Measurements from ENCODE around the gene SDHD.

The SDHD gene

DNA sequence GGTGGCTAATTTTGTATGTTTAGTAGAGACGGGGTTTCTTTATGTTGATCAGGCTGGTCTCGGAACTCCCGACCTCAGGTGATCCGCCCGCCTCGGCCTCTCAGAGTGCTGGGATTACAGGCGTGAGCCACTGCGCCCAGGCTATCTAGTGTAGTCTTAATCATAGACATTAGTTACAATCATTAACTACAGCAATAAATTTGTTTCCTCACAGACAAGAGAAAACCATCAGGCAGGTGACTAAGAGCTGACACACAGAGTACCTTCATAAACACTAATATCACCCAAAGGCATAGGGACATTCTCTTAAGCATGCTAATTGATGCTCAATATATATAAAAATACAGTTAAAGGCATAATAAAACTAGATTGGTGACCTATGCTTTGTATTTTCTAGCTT lies 19.4 kb downstream of the SDHD start:
- no peak for DNase-seq

DNA sequence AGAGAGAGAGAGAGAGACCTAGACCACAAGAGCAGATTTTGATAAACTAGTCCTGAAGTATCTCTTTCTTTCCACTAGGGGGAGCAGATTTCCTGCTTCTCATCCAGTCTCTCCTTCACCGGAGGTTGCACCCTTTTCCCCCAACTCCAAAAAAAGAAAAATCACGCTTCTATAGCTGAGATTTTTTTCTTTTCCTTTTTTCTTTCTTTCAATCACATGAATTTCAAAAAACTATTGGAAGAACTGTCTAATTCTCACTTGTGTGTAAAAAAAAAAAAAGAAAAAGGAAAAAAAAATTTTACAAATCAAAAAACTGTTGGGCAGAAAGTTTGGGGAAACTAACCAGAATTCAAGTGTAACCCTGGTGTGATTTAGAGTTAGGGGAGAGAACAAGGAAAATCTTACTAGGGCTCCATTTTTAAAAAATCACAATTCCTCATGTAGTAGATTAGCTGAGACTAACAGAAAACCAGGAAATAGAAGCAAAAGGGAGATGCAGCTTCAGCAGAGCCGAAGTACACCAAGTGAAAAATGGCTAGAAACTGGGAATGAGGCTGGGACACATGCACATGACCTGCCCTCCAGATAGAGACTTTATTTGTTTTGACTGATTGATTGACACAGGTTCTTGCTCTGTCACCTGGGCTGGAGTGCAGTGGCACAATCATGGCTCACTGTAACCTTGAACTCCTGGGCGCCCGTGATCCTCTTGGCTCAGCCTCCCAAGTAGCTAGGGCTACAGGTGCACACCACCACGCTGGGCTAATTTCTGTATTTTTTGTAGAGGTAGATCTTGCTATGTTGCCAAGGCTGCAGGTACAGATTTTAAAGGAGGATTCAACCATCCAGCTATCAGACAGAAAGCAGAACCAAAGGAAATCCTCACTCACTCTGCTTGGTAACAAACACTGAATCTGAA lies 27.1 kb downstream of the SDHD start:
- no peak for DNase-seq

DNA sequence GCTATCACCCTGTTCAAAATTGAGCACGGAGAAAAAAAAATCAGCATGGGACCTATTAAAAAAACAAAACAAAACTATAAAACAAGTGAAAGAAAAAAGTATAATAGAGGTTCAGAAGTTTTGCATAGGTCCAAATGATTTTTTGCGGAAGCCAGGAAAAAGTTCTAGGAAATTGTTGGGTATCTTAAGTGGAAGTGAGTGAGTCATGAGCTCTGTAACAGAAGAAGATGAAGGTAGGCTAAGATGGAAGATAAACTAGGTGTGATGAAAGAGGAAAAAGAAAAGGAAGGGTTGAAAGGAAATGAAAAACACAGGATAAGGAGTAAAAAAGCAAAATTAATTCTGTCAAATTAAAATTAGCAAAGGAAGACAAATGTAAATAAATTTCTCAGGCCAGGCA lies 27.8 kb downstream of the SDHD start:
- DNase-seq = no peak

DNA sequence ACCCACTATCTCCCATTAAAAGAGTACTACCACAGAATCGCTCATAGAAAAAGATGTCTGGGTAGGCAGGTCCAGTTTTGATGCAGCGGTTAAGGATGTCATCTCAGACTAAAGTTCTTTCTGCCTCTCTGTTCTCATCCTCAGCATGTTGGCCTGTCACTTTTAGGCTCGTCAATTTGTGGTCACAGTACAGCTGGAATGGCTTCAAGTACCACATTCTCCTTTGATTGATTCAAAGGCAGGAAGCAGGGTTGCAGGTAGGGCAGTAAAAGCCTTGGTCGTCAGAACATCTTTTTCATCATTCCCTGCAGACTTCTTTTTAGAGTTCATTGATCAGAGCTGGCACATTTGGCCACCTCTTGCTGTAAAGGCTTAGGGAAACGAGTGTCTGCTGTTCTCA lies 28.7 kb downstream of the SDHD start:
- DNase-seq = no peak

DNA sequence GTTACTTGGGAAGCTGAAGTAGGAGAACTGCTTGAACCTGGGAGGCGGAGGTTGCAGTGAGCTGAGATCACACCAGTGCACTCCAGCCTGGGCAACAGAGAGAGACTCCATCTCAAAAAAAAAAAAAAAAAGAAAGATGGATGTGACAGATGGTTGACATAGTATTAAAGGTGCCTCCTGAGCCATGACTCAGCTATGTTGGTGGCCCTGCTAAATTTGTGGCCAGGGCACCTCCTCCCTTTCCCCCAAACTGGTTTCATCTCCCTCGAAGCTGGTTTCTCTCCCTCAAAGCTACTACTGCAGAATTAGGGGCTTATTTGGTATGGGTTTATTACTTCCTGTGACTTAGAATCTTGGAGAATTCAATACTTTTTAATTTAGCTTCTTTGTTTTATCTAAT lies 31.5 kb downstream of the SDHD start:
- no peak for DNase-seq

DNA sequence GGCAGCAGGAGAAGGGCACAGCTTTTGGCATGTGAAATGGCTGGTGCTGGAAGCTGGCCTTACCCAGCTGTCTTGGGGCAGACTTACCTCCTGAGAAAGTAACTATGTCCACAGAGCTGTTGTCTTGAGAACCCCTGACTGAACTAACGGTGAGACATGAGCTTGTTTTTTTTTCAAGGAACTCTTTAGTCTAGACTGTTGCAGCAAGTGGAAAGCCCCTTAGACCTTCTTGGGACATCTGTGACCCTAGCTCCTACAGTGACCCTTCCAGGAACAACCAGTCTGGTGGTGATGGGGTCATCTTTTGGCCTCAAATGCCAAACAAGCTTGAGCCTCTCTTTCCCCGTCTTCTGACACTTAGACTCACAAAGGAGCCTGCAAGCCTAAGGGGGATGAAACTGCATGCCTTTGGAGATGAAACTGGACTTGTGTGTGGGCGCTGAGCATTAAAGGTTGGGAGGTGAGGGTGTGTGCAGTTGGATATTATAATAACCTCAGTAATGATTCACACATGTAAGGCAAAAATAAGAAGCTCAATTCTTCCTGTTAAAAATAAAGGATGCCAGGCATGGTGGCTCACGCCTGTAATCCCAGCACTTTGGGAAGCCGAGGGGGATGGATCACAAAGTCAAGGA lies 35.4 kb downstream of the SDHD start:
- DNase-seq = no peak

DNA sequence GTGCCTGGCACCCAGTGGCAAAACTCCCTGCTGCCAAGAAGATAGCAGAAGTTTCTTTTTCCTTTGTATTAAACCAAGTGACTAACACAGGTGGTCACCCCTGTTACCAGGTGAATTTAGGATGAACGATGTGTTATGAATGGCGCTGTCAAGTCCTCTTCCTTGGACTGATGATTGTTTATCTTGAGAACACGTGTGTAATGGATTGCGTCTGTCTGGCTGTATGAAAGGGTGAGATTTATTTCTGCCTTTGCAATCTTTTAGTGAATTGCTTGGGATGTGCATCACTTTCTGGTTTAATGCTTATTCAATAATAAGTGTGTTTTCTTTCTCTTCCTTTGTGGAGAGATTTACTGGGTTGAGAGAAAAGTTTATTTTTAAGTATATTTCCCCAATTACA lies 36.5 kb downstream of the SDHD start:
- no peak for DNase-seq

DNA sequence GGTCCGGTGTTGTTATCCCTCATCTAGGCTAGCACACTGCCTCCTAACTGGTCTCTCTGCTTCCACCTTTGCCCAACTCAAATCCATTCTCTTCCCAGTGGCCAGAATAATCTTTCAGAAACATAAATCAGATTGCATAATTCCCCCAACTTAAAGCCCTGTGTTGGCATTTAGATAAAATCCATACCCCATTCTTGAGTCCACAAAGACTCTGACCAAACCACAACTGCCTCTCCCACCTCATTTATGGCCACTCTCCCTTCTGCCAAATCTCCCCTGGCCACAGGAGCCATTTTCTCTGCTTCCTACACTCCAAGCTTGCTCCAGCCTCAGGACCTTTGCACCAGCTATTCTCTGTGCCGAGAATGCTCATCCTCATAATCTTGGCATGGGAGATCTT lies 40.4 kb downstream of the SDHD start:
- DNase-seq = no peak

DNA sequence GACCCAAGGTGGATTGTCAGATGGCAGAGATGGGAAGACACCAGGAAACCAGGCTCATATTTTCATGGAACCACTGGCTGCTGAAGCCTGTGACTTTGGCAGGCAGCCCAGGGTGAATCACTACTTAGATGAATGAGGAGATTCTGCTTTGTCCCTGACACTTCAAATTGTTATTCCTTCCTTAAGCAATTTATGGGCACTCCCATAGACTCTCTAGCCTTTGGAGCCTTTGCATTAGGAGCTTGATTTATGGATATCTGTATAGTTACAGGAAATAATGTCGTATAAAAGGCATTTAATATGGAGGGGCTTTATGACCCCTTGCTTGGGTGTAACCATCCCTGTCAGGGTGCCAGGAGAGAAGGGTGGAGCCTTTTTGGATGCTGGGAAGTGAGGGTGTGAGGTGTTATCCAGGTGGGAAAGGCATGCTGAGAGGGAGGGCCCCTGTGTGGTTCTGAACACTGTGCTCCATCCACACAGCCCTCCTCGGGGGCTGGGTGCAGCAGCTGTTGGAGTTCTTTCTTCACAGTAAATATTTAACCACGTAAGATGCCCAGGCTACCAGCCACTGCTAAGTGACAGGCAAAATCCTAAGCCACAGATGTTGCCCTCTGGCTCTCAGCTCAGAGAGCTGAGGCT lies 41.9 kb downstream of the SDHD start:
- peak; percentile 18 for DNase-seq

DNA sequence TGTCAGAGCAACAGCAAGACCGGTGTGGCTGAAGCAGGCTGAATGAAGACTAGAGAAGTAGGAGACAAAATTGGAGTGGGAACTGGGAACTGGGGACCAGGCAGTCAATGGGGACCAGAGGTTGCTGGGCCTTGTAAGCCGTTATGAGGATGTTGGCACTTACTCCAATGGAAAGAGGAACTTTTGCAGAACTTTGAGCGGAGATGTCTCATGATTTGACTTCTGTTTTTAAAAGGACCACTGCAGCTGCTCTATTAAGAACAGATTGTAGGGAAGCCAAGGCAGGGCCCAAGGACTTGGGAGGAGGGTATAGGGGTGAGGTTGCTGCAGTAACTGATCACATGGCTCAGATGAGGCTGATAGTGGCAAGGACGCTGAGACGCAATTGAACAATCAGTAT lies 43.0 kb downstream of the SDHD start:
- DNase-seq = no peak

DNA sequence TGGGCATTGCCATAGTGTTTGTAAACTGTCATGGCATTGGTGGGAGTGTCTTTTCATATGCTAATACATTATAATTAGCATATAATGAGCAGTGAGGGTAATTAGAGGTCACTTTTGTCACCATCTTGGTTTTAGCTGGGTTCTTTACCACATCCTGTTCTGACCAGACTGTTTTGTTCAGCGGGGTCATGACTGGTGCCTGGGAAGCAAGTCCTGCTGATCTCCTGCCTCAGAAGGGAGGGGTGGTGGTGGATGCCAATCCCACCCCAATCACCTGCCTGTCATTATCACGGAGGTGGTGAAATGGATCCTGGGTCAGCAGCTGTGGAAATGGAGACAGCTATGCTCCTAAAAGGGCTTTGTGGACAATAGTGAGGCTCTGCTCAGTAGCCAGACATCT lies 46.1 kb downstream of the SDHD start:
- DNase-seq = no peak

DNA sequence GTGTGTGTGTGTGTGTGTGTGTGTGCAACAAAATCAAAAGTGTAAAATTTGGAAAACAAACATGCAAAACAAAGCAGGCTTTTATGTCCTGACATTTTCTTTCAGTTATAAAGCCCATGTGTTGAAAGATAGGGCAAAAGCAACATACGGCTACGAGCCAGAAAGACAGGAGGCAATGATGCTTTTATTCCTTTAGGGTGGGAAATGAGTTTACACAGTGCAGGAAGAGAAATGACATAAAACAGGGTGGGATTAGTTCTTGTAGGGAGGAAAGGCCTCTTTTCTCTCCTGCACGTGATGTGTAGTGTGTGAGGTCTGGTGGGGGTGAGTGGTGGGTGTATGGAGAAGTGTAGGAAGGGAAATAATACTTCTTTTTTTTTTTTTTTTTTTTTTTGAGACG lies 47.8 kb downstream of the SDHD start:
- DNase-seq = no peak

DNA sequence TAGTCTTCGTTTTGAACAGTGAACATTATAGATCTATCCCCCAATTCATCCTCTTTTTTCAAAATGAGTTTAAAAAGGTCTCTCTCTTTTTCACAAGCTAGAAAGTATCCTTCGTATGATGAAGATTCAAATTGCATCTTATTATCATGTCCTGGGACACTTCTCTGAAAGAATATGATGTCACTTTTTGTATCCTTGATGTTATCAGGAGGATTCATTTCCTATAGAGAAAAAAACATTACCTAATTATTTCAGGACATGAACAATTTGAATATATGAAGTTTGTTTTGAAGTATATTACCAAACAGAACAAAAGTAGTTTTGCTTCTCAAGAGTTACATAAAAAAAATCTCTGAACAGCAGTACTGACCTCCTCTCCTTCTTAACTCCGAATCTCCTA lies 56.9 kb downstream of the SDHD start:
- DNase-seq = no peak

Measured in T1000 (cell line).